Spleen (tissue), 7 donors: ENCODE data around the gene MRPL21.

ENCODE experiments used
- CTCF ChIP-seq, 11 experiments: fragments of 200-600 bp in 7 of 11; fragments of 450-650 bp in 4 of 11; sonication (generic) in 4 of 11; IDR thresholded peaks in 8 of 11; conservative IDR thresholded peaks in 3 of 11; 1 replicate in 7 of 11; 2 replicates in 4 of 11; pipeline versions ENCODE4 v1.4.0 to v1.8.0; 2016 to 2021; ENCODE audit warnings: antibody characterized with exemption in 11 of 11, inconsistent platforms in 4 of 11, mild to moderate bottlenecking in 1 of 11
- POLR2A ChIP-seq, 3 donors: fragments of 450-650 bp; IDR thresholded peaks; one replicate each; pipeline ENCODE4 v1.5.1; 2017; ENCODE audit warnings: antibody characterized with exemption in 3 of 3, mild to moderate bottlenecking in 1 of 3
- donor health status: DM: no; HTN: no; CAD: no; lungs with moderate emphysema.
- donor health status: DM: no; HTN: no; CAD: no.
- donor health status: DM: no; HTN: no; CAD: no.

GRCh38 chr11:68916439-68916838 lies 12.8 kb upstream of the MRPL21 start:
- TF ChIP-seq CTCF (IDR thresholded peaks at IDR 0.05 in 8 of 11, conservative IDR thresholded peaks at IDR 0.05 in 3 of 11) (no peak), POLR2A (IDR thresholded peaks at IDR 0.05) (no peak)
